GM12892 (cell line): Measurements from ENCODE around the gene GMPR2.

Source experiments
- POLR2A ChIP-seq: IDR thresholded peaks from 2 replicates; pipeline ENCODE4 v1.6.1; 2011; ENCODE audit warnings: low read depth, low read length, control low read depth
- POLR2AphosphoS5 ChIP-seq: IDR thresholded peaks from 2 replicates; pipeline ENCODE4 v1.6.1; 2011; ENCODE audit warnings: low read depth, low read length, control low read depth
- TAF1 ChIP-seq: IDR thresholded peaks from 2 replicates; pipeline ENCODE4 v1.6.1; 2011; ENCODE audit warnings: low read depth, mild to moderate bottlenecking, control low read depth, low read length, borderline replicate concordance

GRCh38 chr14:24246765-24247212 is 14.1 kb downstream of the GMPR2 start:
- TF ChIP-seq POLR2AphosphoS5 = no peak
- TF ChIP-seq TAF1 = no peak
- TF ChIP-seq POLR2A = no peak
